GM21423 (cell line): Measurements from ENCODE around the gene FANCB.

ENCODE experiments used
- ATAC-seq: cut with Tn5 transposase; IDR thresholded peaks from one replicate; pipeline ENCODE4 v1.9.1; 2021; ENCODE audit warnings: mild to moderate bottlenecking, moderate library complexity; ENCODE audit not compliant: unreplicated experiment

Gene FANCB

GRCh38 chrX:14837155-14837554, 35.7 kb downstream of the FANCB start:
- no peak for ATAC-seq

GRCh38 chrX:14832586-14832985, 40.3 kb downstream of the FANCB start:
- no peak for ATAC-seq

- no peak for ATAC-seq
These were observed 40.7 kb downstream of the FANCB start for GRCh38 chrX:14832151-14832550.

- no peak for ATAC-seq
These were observed 43.2 kb downstream of the FANCB start for GRCh38 chrX:14829643-14830042.

GRCh38 chrX:14826319-14826718, 46.5 kb downstream of the FANCB start:
- no peak for ATAC-seq

- no peak for ATAC-seq
These were observed 47.0 kb downstream of the FANCB start for GRCh38 chrX:14825851-14826250.

GRCh38 chrX:14819769-14820168, 53.1 kb downstream of the FANCB start:
- no peak for ATAC-seq

- no peak for ATAC-seq
These were observed 55.3 kb downstream of the FANCB start for GRCh38 chrX:14817571-14817970.

- ATAC-seq, result no peak
These were observed 69.7 kb downstream of the FANCB start for GRCh38 chrX:14802943-14803710.

GRCh38 chrX:14801136-14801535, 71.7 kb downstream of the FANCB start:
- no peak for ATAC-seq

GRCh38 chrX:14798805-14799397, 74.0 kb downstream of the FANCB start:
- ATAC-seq, result no peak
